ENCODE results near the gene CSF1R.

The CSF1R gene

GRCh38 chr5:150085950-150086715 lies at the start of gene CSF1R:
Gene CSF1R (minus strand): TSS chr5:150086554. CDS start chr5:150086427, 127 bp downstream.
- H3K4me3 ChIP-seq (replicated peaks; ENCODE audit: low read depth, low read length) = no peak within 1 kb of the TSS
- no peak for TF ChIP-seq CTCF (IDR thresholded peaks at IDR 0.05; ENCODE audit: low read length, missing control alignments)
- DNase-seq (ENCODE audit: low read depth) = no peak

- no peak overlapping the region for H3K4me3 ChIP-seq (replicated peaks; ENCODE audit: low read depth, low read length)
- DNase-seq (ENCODE audit: low read depth) = no peak
- TF ChIP-seq CTCF (IDR thresholded peaks at IDR 0.05; ENCODE audit: low read length, missing control alignments) = no peak
Observed at GRCh38 chr5:150135557-150136304, 49.4 kb upstream of the CSF1R start.

- DNase-seq (ENCODE audit: low read depth) = no peak
- TF ChIP-seq CTCF (IDR thresholded peaks at IDR 0.05; ENCODE audit: low read length, missing control alignments) = no peak
- no peak overlapping the region for H3K4me3 ChIP-seq (replicated peaks; ENCODE audit: low read depth, low read length)
Observed at GRCh38 chr5:150134198-150134588, 47.8 kb upstream of the CSF1R start.

- no peak for DNase-seq (ENCODE audit: low read depth)
- no peak overlapping the region for H3K4me3 ChIP-seq (replicated peaks; ENCODE audit: low read depth, low read length)
- TF ChIP-seq CTCF (IDR thresholded peaks at IDR 0.05; ENCODE audit: low read length, missing control alignments) = no peak
Observed at GRCh38 chr5:150133581-150134197, 47.3 kb upstream of the CSF1R start.

- H3K4me3 ChIP-seq (replicated peaks; ENCODE audit: low read depth, low read length) = no peak overlapping the region
- TF ChIP-seq CTCF (IDR thresholded peaks at IDR 0.05; ENCODE audit: low read length, missing control alignments) = no peak
Observed at GRCh38 chr5:150132740-150133139, 46.4 kb upstream of the CSF1R start.

GRCh38 chr5:150131978-150132694 lies 45.8 kb upstream of the CSF1R start:
- no peak for TF ChIP-seq CTCF (IDR thresholded peaks at IDR 0.05; ENCODE audit: low read length, missing control alignments)
- no peak for DNase-seq (ENCODE audit: low read depth)
- H3K4me3 ChIP-seq (replicated peaks; ENCODE audit: low read depth, low read length) = no peak overlapping the region

More at GRCh38 chr5:150132740-150133139, 46.4 kb upstream of the CSF1R start:
- no peak for DNase-seq (ENCODE audit: low read depth)

Data from fibroblast of pulmonary artery (primary cell).